GM13976 (cell line): ENCODE results near the gene NOXA1.

Experiments
- DNase-seq: peaks from one replicate; pipeline ENCODE4 v3.0.0; 2012; ENCODE audit warnings: low spot score
- in situ Hi-C: fragments of 300-500 bp; cut with MboI; formaldehyde crosslinking; loops from one replicate; pipeline ENCODE4 v1.12.0; 2022; ENCODE audit warnings: low sequenced_read_pairs, mixed read lengths, inconsistent platforms; ENCODE audit not compliant: unreplicated experiment
- TF ChIP-seq, protein P1 (sequence below): IDR thresholded peaks from 2 replicates; pipeline ENCODE4 v1.5.1; 2012; ENCODE audit warnings: borderline replicate concordance, mild to moderate bottlenecking; ENCODE audit not compliant: insufficient read depth; ENCODE audit errors: extremely low read depth, missing control alignments, control extremely low read depth

NOXA1 gene

GRCh38 chr9:137435980-137436760 lies 13.0 kb downstream of the NOXA1 start:
- TF ChIP-seq, protein P1, sequence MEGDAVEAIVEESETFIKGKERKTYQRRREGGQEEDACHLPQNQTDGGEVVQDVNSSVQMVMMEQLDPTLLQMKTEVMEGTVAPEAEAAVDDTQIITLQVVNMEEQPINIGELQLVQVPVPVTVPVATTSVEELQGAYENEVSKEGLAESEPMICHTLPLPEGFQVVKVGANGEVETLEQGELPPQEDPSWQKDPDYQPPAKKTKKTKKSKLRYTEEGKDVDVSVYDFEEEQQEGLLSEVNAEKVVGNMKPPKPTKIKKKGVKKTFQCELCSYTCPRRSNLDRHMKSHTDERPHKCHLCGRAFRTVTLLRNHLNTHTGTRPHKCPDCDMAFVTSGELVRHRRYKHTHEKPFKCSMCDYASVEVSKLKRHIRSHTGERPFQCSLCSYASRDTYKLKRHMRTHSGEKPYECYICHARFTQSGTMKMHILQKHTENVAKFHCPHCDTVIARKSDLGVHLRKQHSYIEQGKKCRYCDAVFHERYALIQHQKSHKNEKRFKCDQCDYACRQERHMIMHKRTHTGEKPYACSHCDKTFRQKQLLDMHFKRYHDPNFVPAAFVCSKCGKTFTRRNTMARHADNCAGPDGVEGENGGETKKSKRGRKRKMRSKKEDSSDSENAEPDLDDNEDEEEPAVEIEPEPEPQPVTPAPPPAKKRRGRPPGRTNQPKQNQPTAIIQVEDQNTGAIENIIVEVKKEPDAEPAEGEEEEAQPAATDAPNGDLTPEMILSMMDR: no peak
- no peak for DNase-seq
- in situ Hi-C loops: no loop called here

GRCh38 chr9:137436761-137437600 lies 13.8 kb downstream of the NOXA1 start:
- TF ChIP-seq, protein P1: no peak
- in situ Hi-C loops: no loop called here
- no peak for DNase-seq

- in situ Hi-C loops: no loop called here
Observed at GRCh38 chr9:137437691-137438590, 14.7 kb downstream of the NOXA1 start.

GRCh38 chr9:137438591-137439157 lies 15.5 kb downstream of the NOXA1 start:
- in situ Hi-C loops: no loop called here
- TF ChIP-seq, protein P1: no peak
- DNase-seq: no peak

More at GRCh38 chr9:137437691-137438590, 14.7 kb downstream of the NOXA1 start:
- TF ChIP-seq, protein P1: no peak
- DNase-seq: no peak

DNA sequence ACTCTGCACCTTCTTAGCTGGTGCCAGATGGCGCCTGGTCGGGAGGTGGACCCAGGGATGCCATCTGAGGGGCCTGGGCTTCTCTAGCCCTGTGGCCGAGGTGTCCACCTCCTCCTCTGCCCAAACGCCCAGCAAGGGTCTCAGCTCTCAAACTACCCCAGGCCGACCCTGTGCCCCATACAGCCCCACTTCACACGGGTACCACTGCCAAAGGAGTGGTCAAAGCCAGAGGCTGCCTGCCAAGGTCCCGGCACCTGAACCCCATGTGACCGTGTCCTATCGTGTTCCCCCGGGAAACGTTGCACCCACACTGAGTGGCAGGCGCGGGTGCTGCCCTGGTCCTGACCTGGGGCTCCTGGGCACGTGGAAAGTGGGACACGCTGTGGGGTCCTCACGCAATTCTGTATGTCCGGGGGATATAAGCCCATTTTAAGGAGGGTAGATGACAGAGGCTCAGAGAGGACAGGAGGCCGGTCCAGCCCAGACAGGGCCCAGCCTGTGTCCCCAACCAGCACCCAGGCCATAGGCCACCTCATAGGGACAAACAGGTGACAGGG lies 16.0 kb downstream of the NOXA1 start:
- DNase-seq: no peak
- in situ Hi-C loops: no loop called here
- TF ChIP-seq, protein P1: no peak
